HG02970 (cell line): ENCODE results near the gene BAHCC1.

ENCODE experiments used
- ATAC-seq: cut with Tn5 transposase; IDR thresholded peaks from one replicate; pipeline ENCODE4 v1.9.1; 2021; ENCODE audit warnings: mild to moderate bottlenecking, moderate library complexity, moderate number of reproducible peaks; ENCODE audit not compliant: unreplicated experiment, low FRiP score

The BAHCC1 gene

GRCh38 chr17:81471818-81472456 is 76.7 kb downstream of the BAHCC1 start:
- no peak for ATAC-seq

- no peak for ATAC-seq
Measured at GRCh38 chr17:81473019-81473418, 77.8 kb downstream of the BAHCC1 start.

- ATAC-seq: no peak
Measured at GRCh38 chr17:81474958-81475357, 79.7 kb downstream of the BAHCC1 start.

GRCh38 chr17:81476097-81476496 is 80.8 kb downstream of the BAHCC1 start:
- no peak for ATAC-seq

GRCh38 chr17:81476635-81477034 is 81.4 kb downstream of the BAHCC1 start:
- no peak for ATAC-seq

GRCh38 chr17:81477173-81477572 is 81.9 kb downstream of the BAHCC1 start:
- no peak for ATAC-seq

GRCh38 chr17:81478119-81478518 is 82.9 kb downstream of the BAHCC1 start:
- no peak for ATAC-seq

- ATAC-seq: no peak
Measured at GRCh38 chr17:81479175-81480071, 84.2 kb downstream of the BAHCC1 start.

GRCh38 chr17:81480140-81481072 is 85.1 kb downstream of the BAHCC1 start:
- ATAC-seq: no peak

GRCh38 chr17:81481073-81481799 is 86.0 kb downstream of the BAHCC1 start:
- no peak for ATAC-seq

GRCh38 chr17:81481815-81482505 is 86.7 kb downstream of the BAHCC1 start:
- no peak for ATAC-seq

GRCh38 chr17:81482673-81483072 is 87.4 kb downstream of the BAHCC1 start:
- ATAC-seq: no peak

- no peak for ATAC-seq
Measured at GRCh38 chr17:81483085-81483861, 88.0 kb downstream of the BAHCC1 start.

GRCh38 chr17:81483862-81484194 is 88.6 kb downstream of the BAHCC1 start:
- no peak for ATAC-seq

- peak; percentile 68 for ATAC-seq
Measured at GRCh38 chr17:81484195-81484979, 89.1 kb downstream of the BAHCC1 start.

GRCh38 chr17:81486199-81486810 is 91.0 kb downstream of the BAHCC1 start:
- no peak for ATAC-seq

GRCh38 chr17:81487089-81487486 is 91.8 kb downstream of the BAHCC1 start:
- ATAC-seq: no peak
